K562 (cell line): ENCODE data around the gene GEMIN7. TPM values are rescaled to one million over a fixed set of nuclear protein-coding genes. Genes with fewer than 3 reads are reported as not detected.

Source experiments
- ATAC-seq: fragments of 200-7000 bp; cut with Tn5 transposase; 3 replicates; pipeline ENCODE4 v1.9.1; 2020; ENCODE audit warnings: moderate library complexity
- BruUV-seq: library from RNA; stranded (reverse); fragments of 400-500 nt; replicated peaks from 2 replicates; lab custom pipeline; 2021; lab: Mats Ljungman, UMichigan
- CTCF ChIA-PET: fragments of 300-600 bp; formaldehyde crosslinking; extraction: SDS; loops from one replicate; lab custom pipeline; 2021; ENCODE audit warnings: low intra/inter-chr PET ratio; lab: Yijun Ruan, JAX
- POLR2A ChIA-PET: fragments of 300-600, 350-650 bp; sonication (Branson Sonifier 250); formaldehyde crosslinking; extraction: SDS; loops from one replicate; lab custom pipeline; 2021; ENCODE audit warnings: antibody characterized with exemption, inconsistent platforms; lab: Yijun Ruan, JAX
- DNase-seq, 4 experiments: peaks; one replicate each; pipeline versions ENCODE4 v3.0.0 to v3.0.0-alpha.2; 2011 to 2018; ENCODE audit warnings: low spot score in 3 of 4, mixed read lengths in 3 of 4; ENCODE audit errors: extremely low read depth in 1 of 4
- FAIRE-seq: peaks from 2 replicates; lab custom pipeline; 2011; peaks lifted over from hg19 to GRCh38; lab: Jason Lieb, UNC
- H2AFZ ChIP-seq: 2 replicates; pipeline ENCODE4 v1.6.0; 2011; ENCODE audit warnings: low read depth, low read length, control low read depth, inconsistent platforms
- H3K27ac ChIP-seq: fragments of 200-600 bp; 3 replicates; pipeline ENCODE4 v1.8.0; 2011; ENCODE audit warnings: low read depth, mild to moderate bottlenecking, control low read depth, inconsistent platforms, low read length, moderate library complexity, mixed read lengths; ENCODE audit errors: extremely low read depth
- H3K27me3 ChIP-seq, 2 experiments: fragments of 300-600 bp in 1 of 2; 2 replicates in 1 of 2; 3 replicates in 1 of 2; pipeline versions ENCODE4 v1.6.0 to v1.8.0; 2011; ENCODE audit warnings: inconsistent platforms in 2 of 2, low read length in 2 of 2, mild to moderate bottlenecking in 1 of 2, mixed read lengths in 1 of 2, moderate library complexity in 1 of 2; ENCODE audit not compliant: control insufficient read depth in 2 of 2, insufficient read depth in 2 of 2
- H3K36me3 ChIP-seq: fragments of 300-600 bp; 3 replicates; pipeline ENCODE4 v1.8.0; 2011; ENCODE audit warnings: mild to moderate bottlenecking, low read length, inconsistent platforms; ENCODE audit not compliant: control insufficient read depth, insufficient read depth
- H3K4me1 ChIP-seq, 2 experiments: fragments of 200-600 bp in 1 of 2; replicated peaks in 1 of 2; 2 replicates in 1 of 2; 3 replicates in 1 of 2; pipeline versions ENCODE4 v1.5.1 to v1.8.0; 2011; ENCODE audit warnings: inconsistent platforms in 2 of 2, low read length in 2 of 2, mild to moderate bottlenecking in 1 of 2, mixed read lengths in 1 of 2, moderate library complexity in 1 of 2; ENCODE audit not compliant: control insufficient read depth in 2 of 2, insufficient read depth in 2 of 2
- H3K4me2 ChIP-seq: 2 replicates; pipeline ENCODE4 v1.6.1; 2011; ENCODE audit warnings: low read length, control low read depth, inconsistent platforms, mixed read lengths; ENCODE audit not compliant: insufficient read depth
- H3K4me3 ChIP-seq: fragments of 200-600 bp; sonication (generic), shearing (Covaris generic); 2 replicates; pipeline ENCODE4 v1.5.1; 2016; ENCODE audit warnings: control low read depth, inconsistent platforms
- H3K79me2 ChIP-seq: fragments of 200-600 bp; 3 replicates; pipeline ENCODE4 v1.8.0; 2011; ENCODE audit warnings: low read length, inconsistent platforms; ENCODE audit not compliant: control insufficient read depth, insufficient read depth
- H3K9ac ChIP-seq, 2 experiments: 2 replicates each; pipeline versions ENCODE4 v1.6.0 to v1.6.1; 2011; ENCODE audit warnings: low read depth in 2 of 2, low read length in 2 of 2, control low read depth in 1 of 2, inconsistent platforms in 1 of 2, mild to moderate bottlenecking in 1 of 2, mixed read lengths in 1 of 2; ENCODE audit not compliant: insufficient read depth in 1 of 2
- H3K9me1 ChIP-seq: one replicate; pipeline ENCODE4 v1.6.0; 2011; ENCODE audit warnings: inconsistent platforms, mild to moderate bottlenecking, low read length, moderate library complexity; ENCODE audit not compliant: control insufficient read depth, insufficient read depth
- H3K9me3 ChIP-seq: replicated peaks from 2 replicates; pipeline ENCODE4 v1.5.1; 2011; ENCODE audit warnings: low read depth, low read length, inconsistent platforms; ENCODE audit not compliant: control insufficient read depth, insufficient read depth
- H4K20me1 ChIP-seq: replicated peaks from 2 replicates; pipeline ENCODE4 v1.6.1; 2011; ENCODE audit warnings: low read length, inconsistent platforms, mixed read lengths; ENCODE audit not compliant: control insufficient read depth, insufficient read depth
- CSDE1 ChIP-seq, 2 experiments: fragments of 450-650 bp; IDR thresholded peaks; 2 replicates each; pipeline ENCODE4 v1.6.1; 2016; ENCODE audit warnings: mild to moderate bottlenecking in 1 of 2
- EGR1 ChIP-seq: fragments of 450-650 bp; conservative IDR thresholded peaks from 2 replicates; pipeline ENCODE4 v1.6.1; 2017; ENCODE audit warnings: mild to moderate bottlenecking
- ZNF282 ChIP-seq: sonication (generic); formaldehyde crosslinking; IDR thresholded peaks from 2 replicates; pipeline ENCODE4 v1.8.1; 2023; ENCODE audit warnings: missing genetic modification reagents
- ZNF668 ChIP-seq: fragments of 250-450 bp; sonication (Bioruptor Pico); IDR thresholded peaks from 2 replicates; pipeline ENCODE4 v1.8.0; 2022; ENCODE audit warnings: mild to moderate bottlenecking, inconsistent platforms
- WGBS: fragments of 100-300 bp; shearing (Covaris generic); methylation state at CpG from one replicate; pipeline ENCODE4 v1.1.6; 2016; ENCODE audit warnings: low coverage, mixed read lengths; ENCODE audit not compliant: insufficient coverage; ENCODE audit errors: missing lambda C conversion rate; 5-methylcytosine and 5-hydroxymethylcytosine counted together
- in situ Hi-C: fragments of 300-500 bp; cut with MboI; formaldehyde crosslinking; loops from 4 replicates; pipeline ENCODE4 v1.15.0; 2018; ENCODE audit warnings: inconsistent platforms, mixed read lengths
- intact Hi-C: fragments of 100-400 bp; cut with micrococcal nuclease; formaldehyde crosslinking; loops from 2 replicates; pipeline ENCODE4 v1.14.2; 2022
- polyA plus RNA-seq, 8 experiments: library from polyadenylated mRNA; depleted of rRNA in 4 of 8; stranded (reverse) in 5 of 8; unstranded in 3 of 8; fragments of >200 nt; fragmentation: Nextera tagmentation in 2 of 8; fragmentation: Illumina TruSeq in 1 of 8; extraction: Ambion mirVana in 2 of 8; extraction: Trizol in 1 of 8; gene quantifications; 2 replicates each; pipeline versions ENCODE4 v1.2.1 to v1.2.3, GENCODE V29; 2011 to 2014; ENCODE audit warnings: inconsistent platforms in 1 of 8, missing spikeins in 1 of 8
- total RNA-seq, 7 experiments: library from RNA; depleted of rRNA in 6 of 7; stranded (reverse); fragments of >200 nt in 6 of 7; fragmentation: Illumina TruSeq in 2 of 7; extraction: Trizol in 2 of 7; gene quantifications; 2 replicates each; pipeline versions ENCODE4 v1.2.1 to v1.2.3, GENCODE V29; 2011 to 2021; ENCODE audit warnings: low replicate concordance in 1 of 7
- TF ChIP-seq, protein P1 (sequence below): sonication (generic); formaldehyde crosslinking; IDR thresholded peaks from 2 replicates; pipeline ENCODE4 v1.8.0; 2022; ENCODE audit warnings: missing genetic modification reagents, mild to moderate bottlenecking, moderate library complexity, borderline replicate concordance

The GEMIN7 gene
- total and polyA plus RNA-seq, 9 of the 15 experiments (the other 6 are each of a cell fraction or from before 2014, with no cell fraction given): 23.1 to 124 (median 54.9) TPM

- Histone ChIP-seq H3K79me2 (peaks cover 73% of the 10 kb centered on the region), H3K9ac (peak overlapping the region in 1 of 2 experiments; percentile 84; a peak in 2 of 4 replicates), H3K27ac (no peak overlapping the region), H3K36me3 (peaks cover 27% of the 10 kb centered on the region; the same call in 2 of the 3 replicates), H3K27me3 (no peaks in the 10 kb centered on the region), H4K20me1 (peaks cover 34% of the 10 kb centered on the region), H3K9me1 (peaks cover 5% of the 10 kb centered on the region), H3K9me3 (no peaks in the 10 kb centered on the region), H3K4me3 (no peak overlapping the region), H3K4me2 (no peak overlapping the region)
- intact Hi-C loops: no loop called here
- ChIA-PET POLR2A (no interaction called here), CTCF (no interaction called here)
- 88% methylated on average over 16 of the region's 21 CpGs for WGBS
- no peak for DNase-seq
- in situ Hi-C loops: no loop called here
- TF ChIP-seq CSDE1 (IDR thresholded peaks at IDR 0.05): no peak
- TF ChIP-seq, all 486 proteins: peak for 0
- no peak for FAIRE-seq
- BruUV-seq: no TSS peak
- Histone ChIP-seq H3K4me1 (peaks cover 4 to 34% of the 10 kb centered on the region in 2 experiments; a peak in 4 of 5 replicates), H2AFZ (no peak overlapping the region)
- no peak; the same call in 1 of the 3 replicates for ATAC-seq
These were observed 37.0 kb downstream of the GEMIN7 start for GRCh38 chr19:45115809-45116615.

DNA sequence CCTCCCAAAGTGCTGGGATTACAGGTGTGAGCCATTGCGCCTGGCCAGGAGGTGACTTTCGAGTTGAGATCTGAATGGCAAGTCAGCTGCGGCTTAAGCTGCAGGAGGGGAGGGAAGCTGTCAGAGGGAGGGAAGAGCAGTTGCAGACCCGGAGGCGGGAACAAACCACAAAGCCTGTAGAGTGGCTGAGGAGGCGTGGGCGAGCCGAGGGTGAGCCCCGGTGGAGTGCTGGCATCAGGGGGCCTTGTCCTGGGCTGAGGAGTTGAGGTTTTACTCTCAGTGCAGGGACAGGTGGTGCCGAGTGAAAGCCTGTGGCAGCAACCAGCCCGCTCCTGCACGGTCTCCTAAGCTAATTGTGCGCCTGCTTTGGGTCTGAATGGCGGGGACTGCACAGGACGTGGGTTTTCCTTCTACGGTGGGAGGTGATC lies 38.1 kb downstream of the GEMIN7 start:
- TF ChIP-seq, protein P1, sequence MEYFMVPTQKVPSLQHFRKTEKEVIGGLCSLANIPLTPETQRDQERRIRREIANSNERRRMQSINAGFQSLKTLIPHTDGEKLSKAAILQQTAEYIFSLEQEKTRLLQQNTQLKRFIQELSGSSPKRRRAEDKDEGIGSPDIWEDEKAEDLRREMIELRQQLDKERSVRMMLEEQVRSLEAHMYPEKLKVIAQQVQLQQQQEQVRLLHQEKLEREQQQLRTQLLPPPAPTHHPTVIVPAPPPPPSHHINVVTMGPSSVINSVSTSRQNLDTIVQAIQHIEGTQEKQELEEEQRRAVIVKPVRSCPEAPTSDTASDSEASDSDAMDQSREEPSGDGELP (CRISPR knock-in tag): peak; percentile 52; the same call in 1 of the 2 replicates
- peak; percentile 38; the same call in 1 of the 2 replicates for TF ChIP-seq ZNF282 (CRISPR knock-in tag)
- TF ChIP-seq EGR1: peak; percentile 77
- TF ChIP-seq ZNF668: no peak
- no peak overlapping the region for H3K4me3 ChIP-seq
- peaks cover 25% of the 10 kb centered on the region; the same call in 2 of the 3 replicates for H3K36me3 ChIP-seq
- peak; percentile 51 to 61 (median 55) for DNase-seq
- H2AFZ ChIP-seq: no peak overlapping the region
- 48% methylated on average over 16 of the region's 16 CpGs for WGBS
- no TSS peak for BruUV-seq
- ChIA-PET CTCF (no interaction called here), POLR2A (interaction anchor here (0.9 to 1.9 kb wide), 3 partner anchors 10 to 38 kb away, joined by 3 to 14 read pairs (median 4); partner anchors contain the start of genes GEMIN7 and PPP1R37)
- in situ Hi-C loops (no loop called here), intact Hi-C loops (no loop called here)
- H3K9me3 ChIP-seq: no peaks in the 10 kb centered on the region
- peaks cover 5% of the 10 kb centered on the region for H3K9me1 ChIP-seq
- H3K79me2 ChIP-seq: peaks cover 72% of the 10 kb centered on the region
- no peak overlapping the region for H3K4me2 ChIP-seq
- peak overlapping the region in 1 of 2 experiments; percentile 82; a peak in 2 of 4 replicates for H3K9ac ChIP-seq
- no peaks in the 10 kb centered on the region for H3K27me3 ChIP-seq
- peak; percentile 76 for ATAC-seq
- FAIRE-seq: peak; percentile 64
- peaks cover 4 to 37% of the 10 kb centered on the region in 2 experiments; a peak in 4 of 5 replicates for H3K4me1 ChIP-seq
- no peak overlapping the region for H3K27ac ChIP-seq
- H4K20me1 ChIP-seq: peaks cover 39% of the 10 kb centered on the region
